HEK293 (cell line): Measurements from ENCODE around the gene PPDPF.
"Not testable (repeated sequence)": the region's sequence is repeated elsewhere in the genome, so short reads cannot be mapped to it uniquely, and the experiment has no call there.

Experiments used
- CTCF ChIA-PET: fragments of 350-600 bp; formaldehyde crosslinking; extraction: SDS; loops from one replicate; lab custom pipeline; 2021; ENCODE audit warnings: antibody characterized with exemption; lab: Yijun Ruan, JAX
- POLR2A ChIA-PET: fragments of 300-600 bp; formaldehyde crosslinking; extraction: SDS; loops from one replicate; lab custom pipeline; 2020; ENCODE audit warnings: antibody characterized with exemption, inconsistent platforms; lab: Yijun Ruan, JAX
- H3K27ac ChIP-seq: fragments of 200-500 bp; sonication (Bioruptor generic); 2 replicates; pipeline ENCODE4 v1.5.1; 2014; ENCODE audit warnings: low read depth, low read length, control low read depth, inconsistent platforms; ENCODE audit errors: extremely low read depth
- H3K36me3 ChIP-seq, 2 experiments: fragments of 200-500 bp in 1 of 2; sonication (Bioruptor generic) in 1 of 2; 1 replicate in 1 of 2; 2 replicates in 1 of 2; pipeline ENCODE4 v1.5.1; 2014 to 2017; ENCODE audit warnings: inconsistent platforms in 2 of 2, low read length in 2 of 2; ENCODE audit not compliant: control insufficient read depth in 2 of 2, insufficient read depth in 1 of 2
- H3K4me1 ChIP-seq: fragments of 200-500 bp; sonication (Bioruptor generic); 2 replicates; pipeline ENCODE4 v1.5.1; 2014; ENCODE audit warnings: mild to moderate bottlenecking, low read length, inconsistent platforms; ENCODE audit not compliant: control insufficient read depth, insufficient read depth
- H3K4me3 ChIP-seq: 2 replicates; pipeline ENCODE4 v1.5.1; 2011; ENCODE audit warnings: low read depth, mild to moderate bottlenecking, control low read depth, low read length, moderate library complexity
- H3K9me3 ChIP-seq: fragments of 200-500 bp; sonication (Bioruptor generic); 2 replicates; pipeline ENCODE4 v1.5.1; 2014; ENCODE audit warnings: low read depth, low read length, inconsistent platforms; ENCODE audit not compliant: control insufficient read depth, insufficient read depth
- BCL11A ChIP-seq: fragments of 450-650 bp; formaldehyde crosslinking; IDR thresholded peaks from 2 replicates; pipeline ENCODE4 v1.5.1; 2016; ENCODE audit warnings: low read depth, missing biosample characterization, missing genetic modification characterization
- BCL6B ChIP-seq: fragments of 450-650 bp; formaldehyde crosslinking; IDR thresholded peaks from 2 replicates; pipeline ENCODE4 v1.5.1; 2017; ENCODE audit warnings: missing biosample characterization, missing genetic modification characterization
- EGR2 ChIP-seq: fragments of 450-650 bp; formaldehyde crosslinking; IDR thresholded peaks from 2 replicates; pipeline ENCODE4 v1.5.1; 2016; ENCODE audit warnings: low read depth, missing biosample characterization, missing genetic modification characterization
- GFI1B ChIP-seq: fragments of 450-650 bp; formaldehyde crosslinking; IDR thresholded peaks from 2 replicates; pipeline ENCODE4 v1.5.1; 2016; ENCODE audit warnings: missing biosample characterization, missing genetic modification characterization
- IKZF3 ChIP-seq: fragments of 450-650 bp; IDR thresholded peaks from 2 replicates; pipeline ENCODE4 v1.5.0; 2018; ENCODE audit warnings: missing biosample characterization, mild to moderate bottlenecking, missing genetic modification characterization, moderate library complexity
- KLF7 ChIP-seq: fragments of 450-650 bp; formaldehyde crosslinking; IDR thresholded peaks from 2 replicates; pipeline ENCODE4 v1.5.1; 2016; ENCODE audit warnings: missing biosample characterization, missing genetic modification characterization, borderline replicate concordance
- KLF8 ChIP-seq: fragments of 450-650 bp; formaldehyde crosslinking; IDR thresholded peaks from 2 replicates; pipeline ENCODE4 v1.5.1; 2016; ENCODE audit warnings: missing biosample characterization, missing genetic modification characterization
- PBX3 ChIP-seq: sonication (generic); formaldehyde crosslinking; IDR thresholded peaks from 2 replicates; pipeline ENCODE4 v1.8.1; 2022; ENCODE audit warnings: mild to moderate bottlenecking, moderate library complexity, missing genetic modification reagents
- SP7 ChIP-seq: fragments of 450-650 bp; formaldehyde crosslinking; IDR thresholded peaks from 2 replicates; pipeline ENCODE4 v1.5.1; 2016; ENCODE audit warnings: missing biosample characterization, missing genetic modification characterization
- WT1 ChIP-seq: fragments of 450-650 bp; formaldehyde crosslinking; IDR thresholded peaks from 2 replicates; pipeline ENCODE4 v1.5.1; 2016; ENCODE audit warnings: missing biosample characterization, missing genetic modification characterization
- ZNF214 ChIP-seq: fragments of 450-650 bp; formaldehyde crosslinking; IDR thresholded peaks from 2 replicates; pipeline ENCODE4 v1.5.1; 2017; ENCODE audit warnings: missing biosample characterization, mild to moderate bottlenecking, missing genetic modification characterization, borderline replicate concordance
- ZNF37A ChIP-seq: fragments of 450-650 bp; IDR thresholded peaks from 2 replicates; pipeline ENCODE4 v1.5.1; 2018; ENCODE audit warnings: missing biosample characterization, missing genetic modification characterization
- ZNF404 ChIP-seq: fragments of 450-650 bp; formaldehyde crosslinking; IDR thresholded peaks from 2 replicates; pipeline ENCODE4 v1.5.1; 2017; ENCODE audit warnings: missing biosample characterization, missing genetic modification characterization
- ZNF529 ChIP-seq: fragments of 450-650 bp; formaldehyde crosslinking; IDR thresholded peaks from 2 replicates; pipeline ENCODE4 v1.5.1; 2017; ENCODE audit warnings: missing genetic modification characterization, missing biosample characterization; ENCODE audit not compliant: insufficient replicate concordance
- ZNF549 ChIP-seq: fragments of 450-650 bp; IDR thresholded peaks from 2 replicates; pipeline ENCODE4 v1.5.1; 2018; ENCODE audit warnings: missing biosample characterization, missing genetic modification characterization, mild to moderate bottlenecking, inconsistent platforms, moderate library complexity
- ZNF677 ChIP-seq: fragments of 450-650 bp; IDR thresholded peaks from 2 replicates; pipeline ENCODE4 v1.5.0; 2018; ENCODE audit warnings: missing biosample characterization, mild to moderate bottlenecking, missing genetic modification characterization, moderate library complexity
- ZXDB ChIP-seq: fragments of 450-650 bp; formaldehyde crosslinking; IDR thresholded peaks from 2 replicates; pipeline ENCODE4 v1.5.1; 2016; ENCODE audit warnings: missing biosample characterization, missing genetic modification characterization
- TF ChIP-seq, protein P1 (sequence below): IDR thresholded peaks from 2 replicates; pipeline ENCODE4 v1.6.1; 2011; ENCODE audit warnings: mild to moderate bottlenecking, low read depth, low read length, borderline replicate concordance

PPDPF gene

DNA sequence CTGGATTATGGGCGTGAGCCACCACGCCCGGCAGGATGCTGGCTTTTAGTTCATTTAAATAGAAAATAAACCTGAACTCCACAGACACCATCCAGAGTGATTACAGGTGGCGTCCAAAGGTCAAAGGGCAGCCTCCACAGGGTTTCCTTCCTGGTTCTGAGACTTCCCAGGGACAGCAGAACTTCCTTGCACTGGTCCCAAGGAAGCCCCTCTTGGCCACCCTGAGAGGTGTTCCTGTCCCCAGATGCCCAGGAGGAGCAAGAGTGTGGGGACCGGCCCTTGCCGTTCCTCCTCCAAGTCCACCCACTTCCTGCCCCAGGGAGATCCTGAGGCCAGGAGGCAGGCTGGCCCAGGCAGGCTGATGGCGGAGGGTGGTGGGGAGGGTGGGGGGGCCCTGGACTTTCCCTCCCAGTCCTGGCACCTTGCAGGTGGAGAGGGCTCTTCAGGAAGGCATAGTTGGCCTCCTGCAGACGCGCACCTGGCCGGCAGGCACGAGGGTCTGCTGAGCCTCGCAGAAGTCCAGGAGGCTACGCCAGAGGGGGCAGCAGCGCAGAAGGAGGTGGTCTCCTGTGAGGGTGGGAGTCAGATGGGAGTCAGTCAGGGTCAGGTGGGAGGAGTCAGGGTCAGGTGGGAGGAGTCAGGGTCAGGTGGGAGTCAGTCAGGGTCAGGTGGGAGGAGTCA lies 38.4 kb downstream of the PPDPF start:
- Histone ChIP-seq H3K36me3 (peaks cover 0 to 29% of the 10 kb centered on the region in 2 experiments; a peak in 1 of 3 replicates), H3K9me3 (no peaks in the 10 kb centered on the region), H3K27ac (no peak overlapping the region), H3K4me1 (no peaks in the 10 kb centered on the region), H3K4me3 (no peak overlapping the region)
- 0 out of 2 replicates have a peak, but pooled peaks have one; percentile 2 for TF ChIP-seq KLF8 (tag by site-specific recombination)
- no peak for TF ChIP-seq ZNF37A
- CTCF ChIA-PET, result no interaction called here
- POLR2A ChIA-PET, result no interaction called here

DNA sequence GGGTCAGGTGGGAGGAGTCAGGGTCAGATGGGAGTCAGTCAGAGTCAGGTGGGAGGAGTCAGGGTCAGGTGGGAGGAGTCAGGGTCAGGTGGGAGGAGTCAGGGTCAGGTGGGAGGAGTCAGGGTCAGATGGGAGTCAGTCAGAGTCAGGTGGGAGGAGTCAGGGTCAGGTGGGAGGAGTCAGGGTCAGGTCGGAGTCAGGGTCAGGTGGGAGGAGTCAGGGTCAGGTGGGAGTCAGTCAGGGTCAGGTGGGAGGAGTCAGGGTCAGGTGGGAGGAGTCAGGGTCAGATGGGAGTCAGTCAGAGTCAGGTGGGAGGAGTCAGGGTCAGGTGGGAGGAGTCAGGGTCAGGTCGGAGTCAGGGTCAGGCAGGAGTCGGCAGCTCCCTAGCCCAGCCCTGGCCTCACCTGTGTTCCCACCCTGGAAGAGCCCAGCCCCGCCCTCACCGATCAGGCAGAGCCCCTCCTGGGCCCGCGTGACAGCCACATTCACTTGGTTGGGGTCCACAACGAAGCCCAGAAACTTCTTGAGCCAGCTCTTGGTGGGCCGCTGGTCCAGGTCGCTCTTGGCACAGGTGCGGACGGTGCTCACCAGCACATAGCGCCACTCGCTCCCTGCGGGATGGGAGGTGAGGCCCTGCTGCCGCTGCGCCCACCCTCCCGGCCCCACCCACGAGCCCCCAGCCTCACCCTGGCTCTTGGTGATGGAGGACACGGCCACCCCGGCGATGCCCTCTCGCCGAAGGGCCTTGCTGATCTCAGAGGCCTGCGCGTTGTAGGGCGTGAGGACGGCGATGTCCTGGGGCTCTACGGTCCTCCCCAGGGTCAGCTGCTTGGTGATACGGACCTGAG lies 39.1 kb downstream of the PPDPF start:
- H3K4me3 ChIP-seq, H3K27ac ChIP-seq, POLR2A ChIA-PET, H3K4me1 ChIP-seq, CTCF ChIA-PET, H3K9me3 ChIP-seq: not testable (repeated sequence)
- H3K36me3 ChIP-seq, result peaks cover 0 to 34% of the 10 kb centered on the region in 2 experiments; a peak in 1 of 3 replicates

DNA sequence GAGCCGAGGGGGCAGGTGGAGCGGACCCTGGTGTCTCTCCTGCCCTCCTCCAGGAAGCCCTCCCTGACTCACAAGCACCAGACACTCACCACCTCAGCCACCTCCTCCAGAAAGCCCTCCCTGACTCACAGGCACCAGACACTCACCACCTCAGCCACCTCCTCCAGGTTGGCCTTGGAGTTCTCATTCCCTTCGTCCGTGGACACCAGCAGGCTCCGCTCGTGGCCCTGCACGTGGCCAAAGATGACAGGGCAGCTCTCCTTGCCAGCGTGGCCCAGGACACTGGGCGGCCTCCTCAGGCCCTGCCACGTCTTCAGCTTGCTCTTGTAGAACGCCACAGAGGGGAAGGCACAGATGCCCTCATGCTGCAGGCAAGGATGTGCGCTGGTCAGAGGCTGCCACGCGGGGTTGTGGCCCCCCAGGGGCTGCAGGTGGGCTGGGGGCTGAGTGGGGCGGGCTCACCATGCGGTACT lies 39.8 kb downstream of the PPDPF start:
- ChIA-PET CTCF (no interaction called here), POLR2A (interaction anchor here (1.5 kb wide), 1 partner anchor 14 kb away, joined by 4 read pairs; the partner anchor contains the start of gene HELZ2)
- Histone ChIP-seq H3K36me3 (peaks cover 0 to 36% of the 10 kb centered on the region in 2 experiments; a peak in 1 of 3 replicates), H3K9me3 (no peaks in the 10 kb centered on the region), H3K4me3 (no peak overlapping the region), H3K27ac (no peak overlapping the region), H3K4me1 (no peaks in the 10 kb centered on the region)
- TF ChIP-seq BCL11A (no peak), ZXDB (tag by site-specific recombination) (no peak), ZNF404 (tag by site-specific recombination) (no peak), WT1 (tag by site-specific recombination) (no peak), ZNF677 (tag by site-specific recombination) (no peak), KLF7 (tag by site-specific recombination) (no peak), ZNF549 (tag by site-specific recombination) (no peak), IKZF3 (no peak), PBX3 (CRISPR knock-in tag) (no peak), ZNF529 (no peak), ZNF214 (tag by site-specific recombination) (no peak), SP7 (tag by site-specific recombination) (no peak), BCL6B (no peak), GFI1B (tag by site-specific recombination) (no peak), EGR2 (tag by site-specific recombination) (no peak)
- TF ChIP-seq, protein P1, sequence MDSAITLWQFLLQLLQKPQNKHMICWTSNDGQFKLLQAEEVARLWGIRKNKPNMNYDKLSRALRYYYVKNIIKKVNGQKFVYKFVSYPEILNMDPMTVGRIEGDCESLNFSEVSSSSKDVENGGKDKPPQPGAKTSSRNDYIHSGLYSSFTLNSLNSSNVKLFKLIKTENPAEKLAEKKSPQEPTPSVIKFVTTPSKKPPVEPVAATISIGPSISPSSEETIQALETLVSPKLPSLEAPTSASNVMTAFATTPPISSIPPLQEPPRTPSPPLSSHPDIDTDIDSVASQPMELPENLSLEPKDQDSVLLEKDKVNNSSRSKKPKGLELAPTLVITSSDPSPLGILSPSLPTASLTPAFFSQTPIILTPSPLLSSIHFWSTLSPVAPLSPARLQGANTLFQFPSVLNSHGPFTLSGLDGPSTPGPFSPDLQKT, result no peak
